Activated CD4-positive, alpha-beta T cell treated with anti-CD3 and anti-CD28 coated beads, Interleukin-2, amount 10 ng/mL, durations not matched to agents 7 days and 5 days (primary cell): ENCODE measurements around the gene ZNF217. TPM values are rescaled to one million over a fixed set of nuclear protein-coding genes. Genes with fewer than 3 reads are reported as not detected.
A peak's percentile ranks its signal among the peaks of the same experiment; 100 is the strongest.
"Not testable (repeated sequence)": the region's sequence is repeated elsewhere in the genome, so short reads cannot be mapped to it uniquely, and the experiment has no call there.

Source experiments
- CTCF ChIA-PET: fragments of 350-600 bp; sonication (Branson Sonifier 250); formaldehyde crosslinking; loops from one replicate; lab custom pipeline; 2021; ENCODE audit warnings: antibody characterized with exemption; lab: Charles Lee
- POLR2A ChIA-PET: fragments of 350-600 bp; sonication (Branson Sonifier 250); formaldehyde crosslinking; loops from one replicate; lab custom pipeline; 2021; ENCODE audit warnings: antibody characterized with exemption; lab: Charles Lee
- DNase-seq: peaks from one replicate; pipeline ENCODE4 v3.0.0-alpha.2; 2020
- H3K27ac Mint-ChIP-seq: one replicate; pipeline ENCODE4 v1.8.0; 2021; ENCODE audit warnings: mild to moderate bottlenecking, moderate library complexity, mixed read lengths
- H3K27me3 Mint-ChIP-seq: one replicate; pipeline ENCODE4 v1.8.0; 2021; ENCODE audit warnings: mixed read lengths
- H3K36me3 Mint-ChIP-seq: one replicate; pipeline ENCODE4 v1.8.0; 2021; ENCODE audit warnings: low read depth, mixed read lengths
- H3K4me1 Mint-ChIP-seq: one replicate; pipeline ENCODE4 v1.8.0; 2021; ENCODE audit warnings: mixed read lengths
- H3K4me3 Mint-ChIP-seq: one replicate; pipeline ENCODE4 v1.8.0; 2021; ENCODE audit warnings: mild to moderate bottlenecking, moderate library complexity, mixed read lengths
- H3K9me3 Mint-ChIP-seq: one replicate; pipeline ENCODE4 v1.8.0; 2021; ENCODE audit warnings: mixed read lengths
- total RNA-seq, 2 experiments: library from RNA; stranded (reverse); gene quantifications; one replicate each; pipeline ENCODE4 v1.2.3, GENCODE V29; 2021

Gene ZNF217
- total RNA-seq, 2 experiments from 2014 or later: 97.5 to 99.7 TPM

DNA sequence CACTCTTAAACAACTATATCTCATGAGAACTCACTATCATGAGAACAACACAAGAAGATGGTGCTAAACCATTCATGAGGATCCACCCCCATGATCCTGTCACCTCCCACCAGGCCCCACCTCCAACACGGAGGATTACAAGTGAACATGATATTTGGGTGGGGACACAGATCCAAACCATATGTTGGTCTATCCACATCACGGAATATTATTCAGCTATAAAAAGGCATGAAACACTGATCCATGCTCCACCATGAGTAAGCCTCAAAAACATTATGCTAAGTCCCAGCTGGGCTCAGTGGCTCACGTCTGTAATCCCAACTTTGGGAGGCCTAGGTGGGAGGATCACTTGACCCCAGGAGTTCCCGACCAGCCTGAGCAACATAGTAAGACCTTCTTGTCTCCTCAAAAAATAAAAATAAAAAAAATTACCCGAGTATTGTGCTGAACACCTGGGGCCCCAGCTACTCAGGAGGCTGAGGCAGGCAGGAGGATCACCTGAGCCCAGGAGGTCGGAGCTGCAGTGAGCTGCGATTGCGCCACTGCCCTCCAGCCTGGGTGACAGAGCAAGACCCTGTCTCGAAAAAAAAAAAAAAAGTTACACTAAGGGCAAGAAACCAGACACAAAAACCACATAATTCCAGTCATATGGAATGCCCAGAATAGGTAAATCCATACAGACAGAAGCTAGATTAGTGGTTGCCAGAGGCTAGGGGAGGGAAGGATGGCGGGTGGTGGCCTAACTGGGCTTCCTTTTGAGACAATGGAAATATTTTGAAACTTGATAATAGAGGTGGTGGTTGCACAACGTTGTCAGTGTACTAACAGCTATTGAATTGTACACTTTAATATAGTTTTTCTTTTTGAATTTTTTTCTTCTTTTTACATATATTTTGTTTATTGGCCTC is 43.1 kb downstream of the ZNF217 start:
- ChIA-PET CTCF (interaction anchor here (0.6 kb wide), 1 partner anchor 11 kb away, joined by 3 read pairs; no protein-coding TSS in a partner anchor), POLR2A (interaction anchor here (0.6 kb wide), 1 partner anchor 657 kb away, joined by 3 read pairs; the partner anchor contains the start of gene PFDN4)
- Mint-ChIP-seq H3K4me1 (peaks cover 4% of the 10 kb centered on the region), H3K27ac (no peak overlapping the region), H3K9me3 (no peaks in the 10 kb centered on the region), H3K27me3 (no peaks in the 10 kb centered on the region), H3K36me3 (no peaks in the 10 kb centered on the region), H3K4me3 (no peak overlapping the region)
- DNase-seq: no peak

DNA sequence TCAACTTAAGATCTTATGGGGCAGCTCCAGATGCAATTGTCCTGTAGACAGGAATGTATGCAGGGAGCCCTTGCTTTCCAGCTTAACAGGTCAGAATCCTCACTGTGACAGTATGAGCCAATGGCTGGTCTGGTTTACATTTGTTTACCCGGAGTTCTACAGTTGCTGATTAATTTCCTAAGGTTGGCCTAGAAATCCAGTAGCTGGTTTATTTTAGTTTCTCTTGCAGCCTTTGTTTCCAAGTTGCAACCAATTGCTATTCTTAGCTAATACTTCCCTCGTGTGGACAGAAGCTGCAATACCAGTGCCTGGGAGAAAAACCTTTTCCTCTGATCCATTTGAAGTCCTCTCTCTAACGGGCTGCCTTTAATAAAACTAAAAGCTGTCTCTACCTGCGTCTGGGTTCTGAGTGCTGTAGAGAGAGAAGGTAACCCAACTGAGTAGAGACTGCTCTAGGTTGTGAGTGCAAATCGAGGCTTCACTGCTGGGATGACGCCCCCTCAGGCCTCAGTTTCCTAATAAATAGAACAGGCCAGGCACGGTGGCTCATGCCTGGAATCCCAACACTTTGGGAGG is 45.9 kb downstream of the ZNF217 start:
- DNase-seq: peak; percentile 58

DNA sequence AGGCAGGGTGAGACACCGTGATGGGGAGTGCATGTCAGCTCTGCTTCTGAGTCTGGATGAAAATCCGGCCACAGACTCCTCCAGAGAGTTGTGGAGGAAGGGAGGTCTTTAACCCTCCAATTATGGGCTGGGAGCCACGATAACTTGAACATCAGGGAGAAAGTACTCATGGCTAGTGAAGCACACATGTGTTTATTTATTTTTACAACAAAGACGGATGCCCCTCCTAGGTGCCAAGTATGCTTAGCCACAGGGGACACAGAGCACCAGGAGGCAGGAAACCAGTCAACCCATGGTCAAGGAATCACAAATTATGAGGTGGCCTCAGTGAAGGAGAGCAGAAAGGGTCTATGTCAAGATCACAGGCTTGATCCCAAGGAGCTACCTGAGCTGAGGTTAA is 54.1 kb downstream of the ZNF217 start:
- Mint-ChIP-seq H3K9me3 (no peaks in the 10 kb centered on the region), H3K4me1 (no peaks in the 10 kb centered on the region), H3K27me3 (no peaks in the 10 kb centered on the region), H3K36me3 (no peaks in the 10 kb centered on the region), H3K27ac (no peak overlapping the region), H3K4me3 (no peak overlapping the region)
- ChIA-PET POLR2A (no interaction called here), CTCF (interaction anchor here (0.5 to 1.2 kb wide), 2 partner anchors 11 kb away, joined by 3 to 6 read pairs; no protein-coding TSS in a partner anchor)
- DNase-seq: no peak

More for the DNA sequence above, 45.9 kb downstream of the ZNF217 start:
- POLR2A ChIA-PET: interaction anchor here (0.6 kb wide), 1 partner anchor 24 kb away, joined by 5 read pairs; no protein-coding TSS in a partner anchor
- Mint-ChIP-seq H3K4me1 (peaks cover 4% of the 10 kb centered on the region), H3K27me3 (no peaks in the 10 kb centered on the region), H3K27ac (peak overlapping the region; percentile 50), H3K9me3 (no peaks in the 10 kb centered on the region), H3K4me3 (no peak overlapping the region), H3K36me3 (no peaks in the 10 kb centered on the region)
- CTCF ChIA-PET: interaction anchor here (0.6 to 1.7 kb wide), 5 partner anchors 13 to 1302 kb away, joined by 3 to 8 read pairs (median 5); no protein-coding TSS in a partner anchor

- DNase-seq, H3K4me1 Mint-ChIP-seq, H3K9me3 Mint-ChIP-seq, POLR2A ChIA-PET, H3K36me3 Mint-ChIP-seq, H3K4me3 Mint-ChIP-seq, H3K27me3 Mint-ChIP-seq, H3K27ac Mint-ChIP-seq, CTCF ChIA-PET: not testable (repeated sequence)
Observed at GRCh38 chr20:53536382-53536781, 57.3 kb downstream of the ZNF217 start.

GRCh38 chr20:53535878-53536277 is 57.8 kb downstream of the ZNF217 start:
- Mint-ChIP-seq H3K27ac (no peak overlapping the region), H3K4me1 (no peaks in the 10 kb centered on the region)
- CTCF ChIA-PET: no interaction called here

DNA sequence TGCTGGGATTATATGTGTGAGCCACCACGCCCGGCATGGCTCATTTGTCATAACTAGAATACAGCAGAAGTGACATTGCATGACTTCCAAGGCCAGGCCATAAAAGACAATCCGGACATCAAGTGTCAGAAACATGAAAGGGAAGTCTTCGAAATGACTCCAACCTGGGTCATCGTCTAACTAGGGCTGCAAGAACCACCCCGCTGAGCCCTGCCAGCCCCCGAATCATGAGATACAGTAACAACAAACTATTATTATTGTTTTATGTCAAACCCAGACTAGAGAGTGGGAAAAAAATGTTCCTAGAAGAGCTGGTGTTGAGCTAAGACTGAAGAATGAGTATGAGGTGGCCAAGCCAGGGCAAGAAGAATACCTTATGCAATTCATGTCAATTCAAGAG is 59.6 kb downstream of the ZNF217 start:
- no peak overlapping the region for H3K27ac Mint-ChIP-seq
- H3K4me3 Mint-ChIP-seq: no peak overlapping the region
- H3K27me3 Mint-ChIP-seq: peaks cover 5% of the 10 kb centered on the region
- no peaks in the 10 kb centered on the region for H3K4me1 Mint-ChIP-seq
- ChIA-PET POLR2A (no interaction called here), CTCF (no interaction called here)
- H3K9me3 Mint-ChIP-seq: no peaks in the 10 kb centered on the region
- no peaks in the 10 kb centered on the region for H3K36me3 Mint-ChIP-seq
- no peak for DNase-seq

More at GRCh38 chr20:53535878-53536277, 57.8 kb downstream of the ZNF217 start:
- Mint-ChIP-seq H3K9me3 (no peaks in the 10 kb centered on the region), H3K27me3 (peaks cover 5% of the 10 kb centered on the region), H3K4me3 (no peak overlapping the region), H3K36me3 (no peaks in the 10 kb centered on the region)
- POLR2A ChIA-PET: no interaction called here
- no peak for DNase-seq

DNA sequence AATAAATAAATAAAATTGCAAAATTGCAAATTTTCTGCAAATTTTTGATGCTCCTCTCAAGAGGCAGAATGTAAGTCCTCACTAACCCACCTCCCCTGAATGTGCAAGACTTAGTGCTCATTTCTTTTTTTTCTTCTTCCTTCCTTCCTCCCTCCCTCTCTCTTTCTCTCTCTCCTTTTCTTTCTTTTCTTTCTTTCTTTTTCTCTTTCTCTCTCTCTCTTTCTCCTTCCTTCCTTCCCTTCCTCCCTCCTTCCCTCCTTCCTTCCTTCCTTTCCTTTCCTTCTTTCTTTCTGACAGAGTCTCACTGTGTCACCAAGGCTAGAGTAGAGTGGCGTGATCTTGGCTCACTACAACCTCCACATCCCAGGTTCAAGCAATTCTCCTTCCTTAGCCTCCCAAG is 60.1 kb downstream of the ZNF217 start:
- no peaks in the 10 kb centered on the region for H3K36me3 Mint-ChIP-seq
- peaks cover 5% of the 10 kb centered on the region for H3K27me3 Mint-ChIP-seq
- no peak for DNase-seq
- H3K9me3 Mint-ChIP-seq: no peaks in the 10 kb centered on the region
- H3K4me1 Mint-ChIP-seq: no peaks in the 10 kb centered on the region
- ChIA-PET CTCF (interaction anchor here (0.6 kb wide), 2 partner anchors 32 to 446 kb away, joined by 4 read pairs; no protein-coding TSS in a partner anchor), POLR2A (no interaction called here)
- H3K4me3 Mint-ChIP-seq: no peak overlapping the region
- H3K27ac Mint-ChIP-seq: no peak overlapping the region

DNA sequence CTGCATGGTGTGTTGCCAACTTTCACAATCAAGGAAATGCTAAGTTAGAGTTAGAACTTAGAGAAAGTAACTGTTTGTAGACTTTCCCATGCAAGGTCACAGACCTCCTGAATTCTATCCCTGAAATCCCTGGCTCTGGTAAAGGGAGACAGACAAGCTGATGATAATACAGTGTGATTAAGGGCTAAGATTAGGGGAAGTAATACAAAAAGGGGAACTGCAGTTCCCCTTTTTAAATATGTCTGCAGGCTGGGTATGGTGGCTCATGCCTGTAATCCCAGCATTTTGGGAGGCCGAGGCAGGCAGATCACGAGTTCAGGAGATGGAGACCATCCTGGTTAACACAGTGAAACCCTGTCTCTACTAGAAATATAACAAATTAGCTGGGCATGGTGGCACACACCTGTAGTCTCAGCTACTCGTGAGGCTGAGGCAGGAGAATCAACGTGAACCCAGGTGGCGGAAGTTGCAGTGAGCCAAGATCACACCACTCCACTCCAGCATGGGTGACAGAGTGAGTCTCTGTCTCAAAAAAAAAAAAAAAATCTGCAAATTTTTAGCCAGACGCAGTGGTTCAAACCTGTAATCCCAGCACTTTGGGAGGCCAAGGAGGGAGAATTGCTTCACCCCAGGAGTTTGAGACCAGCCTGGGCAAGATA is 60.9 kb downstream of the ZNF217 start:
- H3K4me1 Mint-ChIP-seq, POLR2A ChIA-PET, H3K27ac Mint-ChIP-seq, H3K27me3 Mint-ChIP-seq, H3K36me3 Mint-ChIP-seq, H3K9me3 Mint-ChIP-seq, DNase-seq, H3K4me3 Mint-ChIP-seq: not testable (repeated sequence)
- CTCF ChIA-PET: interaction anchor here (0.6 kb wide), 3 partner anchors 32 to 446 kb away, joined by 3 to 4 read pairs (median 4); no protein-coding TSS in a partner anchor

- H3K36me3 Mint-ChIP-seq: no peaks in the 10 kb centered on the region
- H3K27ac Mint-ChIP-seq: no peak overlapping the region
- H3K27me3 Mint-ChIP-seq: peaks cover 5% of the 10 kb centered on the region
- ChIA-PET CTCF (no interaction called here), POLR2A (no interaction called here)
- DNase-seq: no peak
- H3K4me3 Mint-ChIP-seq: no peak overlapping the region
- H3K9me3 Mint-ChIP-seq: no peaks in the 10 kb centered on the region
- no peaks in the 10 kb centered on the region for H3K4me1 Mint-ChIP-seq
Observed at GRCh38 chr20:53530440-53530839, 63.2 kb downstream of the ZNF217 start.

- Mint-ChIP-seq H3K4me1 (no peaks in the 10 kb centered on the region), H3K4me3 (no peak overlapping the region), H3K36me3 (no peaks in the 10 kb centered on the region), H3K9me3 (no peaks in the 10 kb centered on the region), H3K27me3 (peaks cover 5% of the 10 kb centered on the region), H3K27ac (no peak overlapping the region)
- CTCF ChIA-PET: interaction anchor here (0.7 kb wide), 1 partner anchor 10 kb away, joined by 3 read pairs; no protein-coding TSS in a partner anchor
- POLR2A ChIA-PET: no interaction called here
- DNase-seq: no peak
Observed at GRCh38 chr20:53529658-53530057, 64.0 kb downstream of the ZNF217 start.

DNA sequence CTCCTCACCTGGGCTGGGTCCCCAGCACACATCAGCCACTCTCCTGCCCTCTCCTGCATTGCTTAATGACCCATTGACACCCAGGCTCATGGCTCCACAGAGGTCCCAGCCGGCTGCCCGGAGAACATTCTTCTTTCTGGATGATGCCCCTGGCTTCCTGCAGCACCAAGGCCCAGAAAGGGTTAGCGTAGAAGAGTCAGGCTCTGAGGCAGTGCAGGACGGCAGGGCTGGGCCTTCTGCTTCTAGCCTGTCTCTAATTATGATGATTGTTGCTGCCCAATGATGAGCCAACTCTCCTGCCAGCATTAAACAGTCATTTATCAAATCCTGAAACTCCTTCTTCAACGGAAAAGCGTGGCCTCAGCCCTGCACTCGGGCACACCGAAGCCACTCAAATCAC is 66.4 kb downstream of the ZNF217 start:
- Mint-ChIP-seq H3K36me3 (no peaks in the 10 kb centered on the region), H3K9me3 (no peaks in the 10 kb centered on the region), H3K27me3 (no peaks in the 10 kb centered on the region), H3K4me1 (no peaks in the 10 kb centered on the region), H3K27ac (no peak overlapping the region), H3K4me3 (no peak overlapping the region)
- ChIA-PET CTCF (interaction anchor here (0.6 kb wide), 1 partner anchor 46 kb away, joined by 4 read pairs; no protein-coding TSS in a partner anchor), POLR2A (no interaction called here)
- no peak for DNase-seq

- no peak overlapping the region for H3K4me3 Mint-ChIP-seq
- no peaks in the 10 kb centered on the region for H3K4me1 Mint-ChIP-seq
- H3K27ac Mint-ChIP-seq: no peak overlapping the region
- DNase-seq: no peak
- ChIA-PET CTCF (no interaction called here), POLR2A (interaction anchor here (0.7 kb wide), 1 partner anchor 144 kb away, joined by 3 read pairs; no protein-coding TSS in a partner anchor)
- no peaks in the 10 kb centered on the region for H3K36me3 Mint-ChIP-seq
- H3K27me3 Mint-ChIP-seq: no peaks in the 10 kb centered on the region
- no peaks in the 10 kb centered on the region for H3K9me3 Mint-ChIP-seq
Observed at GRCh38 chr20:53524589-53525312, 68.9 kb downstream of the ZNF217 start.
